Naive B cell (primary cell): ENCODE results near the gene GIPC1. TPM values are rescaled to one million over a fixed set of nuclear protein-coding genes. Genes with fewer than 3 reads are reported as not detected.
"Not testable (repeated sequence)": the region's sequence is repeated elsewhere in the genome, so short reads cannot be mapped to it uniquely, and the experiment has no call there.

Source experiments
- ATAC-seq, 2 donors: fragments of 150-1000 bp; cut with Tn5 transposase; 2 replicates each; pipeline ENCODE4 v1.10.0; 2021; ENCODE audit warnings: low read depth in 2 of 2, mild to moderate bottlenecking in 2 of 2, moderate library complexity in 2 of 2
- DNase-seq: peaks from one replicate; pipeline ENCODE4 v3.0.0; 2022
- H3K27ac Mint-ChIP-seq, 6 donors: one replicate each; pipeline ENCODE4 v1.8.0; 2020 to 2022; ENCODE audit warnings: mild to moderate bottlenecking in 6 of 6, mixed read lengths in 6 of 6, moderate library complexity in 5 of 6, inconsistent platforms in 2 of 6
- H3K27me3 Mint-ChIP-seq, 3 donors: one replicate each; pipeline ENCODE4 v1.8.0; 2021 to 2022; ENCODE audit warnings: mixed read lengths in 3 of 3, mild to moderate bottlenecking in 1 of 3
- H3K36me3 Mint-ChIP-seq, 2 donors: one replicate each; pipeline ENCODE4 v1.8.0; 2020 to 2022; ENCODE audit warnings: mixed read lengths in 2 of 2, inconsistent platforms in 1 of 2, mild to moderate bottlenecking in 1 of 2
- H3K4me1 Mint-ChIP-seq, 3 donors: one replicate each; pipeline ENCODE4 v1.8.0; 2020 to 2022; ENCODE audit warnings: mixed read lengths in 3 of 3, inconsistent platforms in 1 of 3, mild to moderate bottlenecking in 1 of 3, moderate library complexity in 1 of 3
- H3K4me3 Mint-ChIP-seq, 8 donors: one replicate each; pipeline ENCODE4 v1.8.0; 2020 to 2022; ENCODE audit warnings: mild to moderate bottlenecking in 8 of 8, mixed read lengths in 8 of 8, moderate library complexity in 8 of 8, inconsistent platforms in 2 of 8
- H3K9me3 Mint-ChIP-seq, 7 donors: one replicate each; pipeline ENCODE4 v1.8.0; 2020 to 2022; ENCODE audit warnings: mixed read lengths in 7 of 7, mild to moderate bottlenecking in 5 of 7, inconsistent platforms in 2 of 7, moderate library complexity in 1 of 7
- polyA plus RNA-seq, 6 donors: library from polyadenylated mRNA; unstranded; fragments of 300-500 nt; fragmentation: Illumina TruSeq; gene quantifications; one replicate each; pipeline ENCODE4 v1.2.3, GENCODE V29; 2021; ENCODE audit warnings: low read depth in 6 of 6

GIPC1 gene
- polyA plus RNA-seq, 6 donors from 2014 or later: 6.9 to 10.3 (median 7.5) TPM

DNA sequence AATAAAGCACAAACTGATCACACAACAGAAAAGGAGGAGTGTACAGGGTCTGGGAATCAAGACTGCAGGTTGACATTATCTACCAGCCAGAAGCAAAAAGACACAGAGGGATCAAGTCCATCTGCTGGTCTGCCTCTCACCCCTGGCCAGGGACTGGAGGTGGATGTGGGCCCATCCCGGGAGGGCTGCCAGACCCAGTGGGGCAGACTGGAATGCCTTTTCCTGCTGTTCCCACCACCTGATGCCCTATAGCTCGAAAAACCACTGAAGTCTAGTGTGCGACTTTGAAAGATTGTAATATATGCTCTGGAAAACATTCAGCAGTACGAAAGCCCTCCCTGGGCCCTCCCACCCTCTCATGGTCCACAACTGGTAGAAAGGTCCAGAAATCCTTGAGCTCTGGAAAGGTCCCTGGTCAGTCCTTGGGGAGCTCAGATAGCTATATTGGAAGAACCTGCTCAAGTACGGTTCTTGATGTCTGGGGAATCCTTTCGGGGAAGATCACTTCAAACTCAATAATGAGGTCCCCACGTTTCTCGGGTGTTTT, 19.6 kb upstream of the GIPC1 start:
- peaks cover 34 to 57% (median 46%) of the 10 kb centered on the region in 3 donors for H3K4me1 Mint-ChIP-seq
- peaks cover 14 to 20% of the 10 kb centered on the region in 2 donors for H3K36me3 Mint-ChIP-seq
- no peaks in the 10 kb centered on the region for H3K27me3 Mint-ChIP-seq
- H3K9me3 Mint-ChIP-seq: peaks cover 0 to 2% (median 0%) of the 10 kb centered on the region in 7 donors
- ATAC-seq (no peak), DNase-seq (no peak)
- peak overlapping the region; percentile 47 to 97 (median 80) for H3K4me3 Mint-ChIP-seq
- H3K27ac Mint-ChIP-seq: peak overlapping the region in 5 of 6 donors; percentile 44 to 85 (median 73)

GRCh38 chr19:14514215-14514863, 18.4 kb upstream of the GIPC1 start:
- H3K27me3 Mint-ChIP-seq: no peaks in the 10 kb centered on the region
- peak overlapping the region in 4 of 6 donors; percentile 41 to 86 (median 64) for H3K27ac Mint-ChIP-seq
- H3K4me1 Mint-ChIP-seq: peaks cover 29 to 50% (median 41%) of the 10 kb centered on the region in 3 donors
- ATAC-seq (no peak), DNase-seq (no peak)
- peak overlapping the region in 4 of 8 donors; percentile 5 to 97 (median 31) for H3K4me3 Mint-ChIP-seq
- H3K36me3 Mint-ChIP-seq: peaks cover 14 to 20% of the 10 kb centered on the region in 2 donors
- no peaks in the 10 kb centered on the region for H3K9me3 Mint-ChIP-seq

DNA sequence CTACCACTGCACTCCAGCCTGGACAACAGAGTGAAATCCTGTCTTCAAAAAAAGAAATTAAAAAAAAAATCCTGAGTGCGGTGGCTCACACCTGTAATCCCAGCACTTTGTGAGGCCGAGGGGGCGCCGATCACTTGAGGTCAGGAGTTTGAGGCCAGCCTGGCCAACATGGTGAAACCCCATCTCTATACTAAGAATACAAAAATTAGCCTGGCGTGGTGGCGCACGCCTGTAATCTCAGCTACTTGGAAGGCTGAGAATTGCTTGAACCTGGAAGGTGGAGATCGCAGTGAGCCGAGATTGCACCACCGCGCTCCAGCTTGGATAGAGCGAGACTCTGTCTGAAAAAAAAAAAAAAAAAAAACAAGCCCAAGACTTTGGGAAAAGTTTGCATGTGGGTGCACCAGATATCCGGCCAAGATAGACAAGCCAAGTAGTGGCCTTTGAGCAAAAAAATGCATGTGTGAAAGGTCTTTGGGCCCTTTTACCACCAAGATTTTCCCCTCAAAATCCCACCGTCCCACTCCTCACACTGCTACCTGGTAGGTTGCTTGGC, 16.6 kb upstream of the GIPC1 start:
- H3K27ac Mint-ChIP-seq: no peak overlapping the region
- no peak for ATAC-seq
- no peaks in the 10 kb centered on the region for H3K9me3 Mint-ChIP-seq

DNA sequence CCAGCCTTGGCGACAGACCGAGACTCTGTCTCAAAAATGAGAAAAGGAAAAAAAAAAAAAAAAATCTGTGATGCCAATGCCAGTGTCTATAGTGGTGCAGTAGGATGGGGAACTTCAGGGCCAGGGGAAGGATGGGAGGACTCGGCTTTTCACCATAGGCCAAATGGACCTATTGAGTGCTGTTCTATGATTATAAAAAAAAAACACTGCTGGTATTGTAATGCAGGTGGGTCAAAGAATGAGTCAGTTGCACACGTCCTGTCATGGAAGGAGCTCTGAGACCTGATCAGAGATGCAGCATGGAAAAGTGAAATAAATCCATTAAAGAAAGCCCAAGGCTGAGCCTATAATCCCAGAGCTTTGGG, 15.3 kb upstream of the GIPC1 start:
- no peak overlapping the region for H3K4me3 Mint-ChIP-seq
- H3K36me3 Mint-ChIP-seq: peaks cover 9 to 16% of the 10 kb centered on the region in 2 donors
- no peaks in the 10 kb centered on the region for H3K27me3 Mint-ChIP-seq
- H3K27ac Mint-ChIP-seq: no peak overlapping the region
- DNase-seq (no peak), ATAC-seq (no peak)
- peaks cover 16 to 31% (median 21%) of the 10 kb centered on the region in 3 donors for H3K4me1 Mint-ChIP-seq
- no peaks in the 10 kb centered on the region for H3K9me3 Mint-ChIP-seq

More for the DNA sequence above, 16.6 kb upstream of the GIPC1 start:
- DNase-seq: no peak
- Mint-ChIP-seq H3K4me3 (no peak overlapping the region), H3K4me1 (peaks cover 28 to 42% (median 32%) of the 10 kb centered on the region in 3 donors), H3K36me3 (peaks cover 14 to 20% of the 10 kb centered on the region in 2 donors), H3K27me3 (no peaks in the 10 kb centered on the region)

DNA sequence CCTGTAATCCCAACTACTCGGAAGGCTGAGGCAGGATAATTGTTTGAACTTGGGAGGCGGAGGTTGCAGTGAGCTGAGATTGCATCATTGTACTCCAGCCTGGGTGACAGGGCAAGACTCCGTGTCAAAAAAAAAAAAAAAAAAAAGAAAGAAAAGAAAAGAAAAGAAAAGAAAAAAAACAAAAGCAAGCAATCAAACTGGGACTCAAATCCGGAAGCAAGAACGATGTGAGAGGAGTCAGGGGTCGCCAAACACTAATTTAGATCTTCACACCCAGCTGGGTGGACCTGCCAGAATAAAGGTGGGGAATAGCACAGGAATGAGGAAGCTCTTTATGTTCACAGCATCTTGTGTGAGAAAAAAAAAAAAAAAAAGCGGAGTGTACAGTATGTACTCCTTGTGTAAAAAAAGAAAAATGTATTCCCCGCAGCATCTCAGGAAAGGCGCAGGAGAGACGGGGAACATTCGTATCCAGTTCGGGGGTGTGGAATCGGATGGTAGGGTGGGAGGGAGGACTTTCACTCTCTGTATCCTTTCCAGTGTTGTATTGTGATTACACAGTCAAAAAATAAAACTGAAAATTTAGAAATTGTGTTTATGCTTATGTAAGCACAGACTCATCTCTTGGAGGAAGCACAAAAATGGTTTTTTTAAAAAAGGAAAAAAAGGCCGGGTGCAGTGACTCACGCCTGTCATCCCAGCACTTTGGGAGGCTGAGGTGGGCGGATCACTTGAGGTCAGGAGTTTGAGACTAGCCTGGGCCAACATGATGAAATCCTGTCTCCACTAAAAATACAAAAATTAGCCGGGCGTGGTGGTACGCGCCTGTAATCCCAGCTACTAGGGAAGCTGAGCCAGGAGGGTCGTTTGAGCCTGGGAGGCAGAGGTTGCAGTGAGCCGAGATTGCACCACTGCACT, 14.6 kb upstream of the GIPC1 start:
- DNase-seq (no peak), ATAC-seq (no peak)
- Mint-ChIP-seq H3K4me3 (no peak overlapping the region), H3K4me1 (peaks cover 14 to 27% (median 20%) of the 10 kb centered on the region in 3 donors), H3K9me3 (no peaks in the 10 kb centered on the region), H3K27me3 (peaks cover 0 to 2% (median 0%) of the 10 kb centered on the region in 3 donors), H3K36me3 (peaks cover 9 to 12% of the 10 kb centered on the region in 2 donors), H3K27ac (no peak overlapping the region)

GRCh38 chr19:14507704-14508542, 12.0 kb upstream of the GIPC1 start:
- Mint-ChIP-seq H3K4me1 (peaks cover 9 to 16% (median 14%) of the 10 kb centered on the region in 3 donors), H3K4me3 (no peak overlapping the region), H3K27me3 (peaks cover 6 to 14% (median 13%) of the 10 kb centered on the region in 3 donors), H3K27ac (peak overlapping the region in 1 of 6 donors; percentile 72), H3K36me3 (no peaks in the 10 kb centered on the region), H3K9me3 (no peaks in the 10 kb centered on the region)
- ATAC-seq (no peak), DNase-seq (no peak)

- Mint-ChIP-seq H3K4me1 (peaks cover 9 to 16% (median 14%) of the 10 kb centered on the region in 3 donors), H3K27me3 (peaks cover 6 to 14% (median 13%) of the 10 kb centered on the region in 3 donors), H3K27ac (peak overlapping the region in 1 of 6 donors; percentile 47), H3K36me3 (no peaks in the 10 kb centered on the region), H3K4me3 (peak overlapping the region in 1 of 8 donors; percentile 15), H3K9me3 (no peaks in the 10 kb centered on the region)
- peak; percentile 78 to 79 for ATAC-seq
- peak; percentile 54 for DNase-seq
Observed at GRCh38 chr19:14505488-14506239, 9.7 kb upstream of the GIPC1 start.

- H3K4me3 Mint-ChIP-seq, DNase-seq, H3K36me3 Mint-ChIP-seq, H3K27ac Mint-ChIP-seq, ATAC-seq, H3K9me3 Mint-ChIP-seq: not testable (repeated sequence)
- peaks cover 9 to 16% (median 12%) of the 10 kb centered on the region in 3 donors for H3K4me1 Mint-ChIP-seq
- peaks cover 6 to 14% (median 13%) of the 10 kb centered on the region in 3 donors for H3K27me3 Mint-ChIP-seq
Observed at GRCh38 chr19:14504575-14504974, 8.6 kb upstream of the GIPC1 start.

GRCh38 chr19:14503285-14503684, 7.4 kb upstream of the GIPC1 start:
- DNase-seq (no peak), ATAC-seq (no peak)
- Mint-ChIP-seq H3K27me3 (peaks cover 6 to 14% (median 13%) of the 10 kb centered on the region in 3 donors), H3K36me3 (no peaks in the 10 kb centered on the region), H3K4me1 (peaks cover 9 to 16% (median 10%) of the 10 kb centered on the region in 3 donors), H3K27ac (peak overlapping the region in 2 of 6 donors; percentile 11 to 60), H3K4me3 (no peak overlapping the region), H3K9me3 (no peaks in the 10 kb centered on the region)

DNA sequence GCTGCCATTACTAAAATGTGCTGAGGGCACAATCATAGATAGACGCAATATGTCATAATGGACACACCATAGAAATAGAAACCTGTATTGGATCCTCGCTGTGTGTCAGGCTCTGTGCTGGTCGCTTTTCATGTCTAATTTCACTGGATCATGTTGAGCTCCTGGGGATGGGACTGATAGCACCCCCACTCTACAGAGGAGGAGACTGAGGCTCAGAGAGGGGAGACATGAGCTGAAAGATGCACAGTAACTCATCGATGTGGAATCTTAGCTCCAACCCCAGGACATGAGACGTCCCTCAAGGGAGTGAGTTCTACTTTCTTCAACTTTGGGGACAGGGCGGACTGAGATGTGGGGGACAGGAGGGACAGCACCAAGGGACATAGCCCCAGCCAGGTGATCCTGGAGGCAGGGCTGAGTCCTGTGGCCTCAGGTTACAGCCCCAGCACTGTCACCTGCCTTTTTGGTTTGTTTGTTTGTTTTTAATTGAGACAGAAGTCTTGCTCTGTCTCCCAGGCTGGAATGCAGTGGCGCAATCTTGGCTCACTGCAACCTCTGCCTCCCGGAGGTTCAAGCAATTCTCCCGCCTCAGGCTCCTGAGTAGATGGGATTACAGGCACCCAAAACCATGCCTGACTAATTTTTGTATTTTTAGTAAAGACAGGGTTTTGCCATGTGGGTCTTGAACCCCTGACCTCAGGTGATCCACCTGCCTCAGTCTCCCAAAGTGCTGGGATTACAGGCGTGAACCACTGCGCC, 6.6 kb upstream of the GIPC1 start:
- Mint-ChIP-seq H3K27me3 (peaks cover 6 to 15% (median 13%) of the 10 kb centered on the region in 3 donors), H3K9me3 (no peaks in the 10 kb centered on the region), H3K4me1 (peaks cover 10 to 18% (median 11%) of the 10 kb centered on the region in 3 donors), H3K27ac (peak overlapping the region in 1 of 6 donors; percentile 47), H3K36me3 (no peaks in the 10 kb centered on the region), H3K4me3 (peak overlapping the region in 1 of 8 donors; percentile 42)
- DNase-seq (no peak), ATAC-seq (no peak)

DNA sequence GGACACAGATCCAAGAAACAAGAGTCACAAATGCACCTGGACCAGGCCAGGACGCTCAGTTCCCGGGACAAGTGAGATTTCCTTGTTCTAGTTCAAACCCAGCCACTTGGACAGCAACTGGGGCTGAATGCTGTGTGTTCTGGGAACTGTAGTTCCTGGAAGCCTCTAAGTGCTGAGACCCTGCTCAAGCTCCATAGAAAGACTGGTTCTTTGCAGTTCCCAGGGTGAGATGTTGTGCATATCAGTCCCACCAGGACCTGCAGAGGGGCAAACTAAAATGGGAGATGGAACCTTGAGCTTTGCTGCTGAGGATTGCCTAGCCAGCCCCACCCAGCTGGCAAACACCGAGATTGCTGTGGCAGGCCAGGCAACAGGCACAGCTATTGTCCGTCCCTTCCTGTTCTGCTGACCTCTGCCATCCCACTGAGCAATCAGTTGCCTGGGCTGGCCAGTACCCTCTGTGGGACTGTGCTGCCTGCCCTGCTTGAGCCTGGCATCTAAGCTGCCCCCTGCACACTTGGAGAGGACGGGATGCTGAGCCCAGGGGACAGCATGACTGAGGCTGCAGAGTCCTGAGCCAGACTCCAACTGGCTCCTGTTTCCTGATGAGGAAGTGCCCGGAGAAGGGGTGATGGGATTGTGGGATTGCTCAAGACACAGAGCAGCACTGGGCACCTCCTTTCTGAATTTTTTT, 1.4 kb upstream of the GIPC1 start:
- Mint-ChIP-seq H3K27me3 (peaks cover 0 to 4% (median 0%) of the 10 kb centered on the region in 3 donors), H3K36me3 (no peaks in the 10 kb centered on the region), H3K27ac (peak overlapping the region in 1 of 6 donors; percentile 20), H3K4me3 (peak overlapping the region in 7 of 8 donors; percentile 70 to 85 (median 80)), H3K4me1 (peaks cover 9 to 24% (median 15%) of the 10 kb centered on the region in 3 donors), H3K9me3 (no peaks in the 10 kb centered on the region)
- ATAC-seq (no peak), DNase-seq (no peak)
